Tibial nerve (tissue), 4 donors: ENCODE measurements around the gene SLC2A3. TPM values are rescaled to one million over a fixed set of nuclear protein-coding genes. Genes with fewer than 3 reads are reported as not detected.
A peak's percentile ranks its signal among the peaks of the same experiment; 100 is the strongest.
"Not testable (repeated sequence)": the region's sequence is repeated elsewhere in the genome, so short reads cannot be mapped to it uniquely, and the experiment has no call there.

ENCODE experiments used
- DNase-seq, 2 donors: peaks; one replicate each; pipeline ENCODE4 v3.0.0-alpha.2; 2019; ENCODE audit warnings: low spot score in 2 of 2
- H3K27ac ChIP-seq, 4 donors: fragments of 200-600 bp; sonication (generic) in 3 of 4; one replicate each; pipeline ENCODE4 v1.5.1; 2017 to 2019; ENCODE audit warnings: mild to moderate bottlenecking in 1 of 4
- H3K27me3 ChIP-seq, 2 donors: fragments of 200-600 bp; sonication (generic) in 1 of 2; one replicate each; pipeline versions ENCODE4 v1.5.1 to v1.6.0; 2017 to 2019
- H3K36me3 ChIP-seq, 3 donors: fragments of 200-600 bp; sonication (generic); one replicate each; pipeline ENCODE4 v1.5.1; 2018 to 2019
- H3K4me1 ChIP-seq, 4 donors: fragments of 200-600 bp; sonication (generic) in 3 of 4; one replicate each; pipeline ENCODE4 v1.5.1; 2017 to 2019
- H3K4me3 ChIP-seq, 4 donors: fragments of 200-600 bp; sonication (generic) in 3 of 4; one replicate each; pipeline ENCODE4 v1.5.1; 2017 to 2019; ENCODE audit warnings: mild to moderate bottlenecking in 1 of 4, moderate library complexity in 1 of 4
- H3K9me3 ChIP-seq, 4 donors: fragments of 200-600 bp; sonication (generic) in 3 of 4; one replicate each; pipeline ENCODE4 v1.5.1; 2017 to 2019
- EP300 ChIP-seq, 2 donors: sonication (generic); formaldehyde crosslinking; IDR thresholded peaks; one replicate each; pipeline ENCODE4 v1.6.1; 2017; ENCODE audit warnings: antibody characterized with exemption in 2 of 2, mild to moderate bottlenecking in 1 of 2
- POLR2A ChIP-seq, 2 donors: fragments of 450-650 bp; IDR thresholded peaks; one replicate each; pipeline ENCODE4 v1.6.1; 2017; ENCODE audit warnings: antibody characterized with exemption in 2 of 2, mild to moderate bottlenecking in 2 of 2, moderate library complexity in 2 of 2
- WGBS, 2 donors: methylation state at CpG; one replicate each; pipeline ENCODE4 v1.1.5; 2018; 5-methylcytosine and 5-hydroxymethylcytosine counted together
- total RNA-seq, 4 donors: library from RNA; depleted of rRNA; stranded (reverse); fragments of >200 nt; gene quantifications; one replicate each; pipeline ENCODE4 v1.1.0, GENCODE V29; 2016
- TF ChIP-seq, protein P1 (sequence below), 5 experiments: fragments of 200-600 bp in 3 of 5; fragments of 450-650 bp in 2 of 5; sonication (generic) in 3 of 5; IDR thresholded peaks; one replicate each; pipeline ENCODE4 v1.5.1; 2016 to 2019; ENCODE audit warnings: antibody characterized with exemption in 5 of 5, mild to moderate bottlenecking in 3 of 5, moderate library complexity in 2 of 5

SLC2A3 gene
- total RNA-seq, 4 donors from 2014 or later = 83.4 to 262 (median 115) TPM

GRCh38 chr12:7929083-7929792, 6.7 kb downstream of the SLC2A3 start:
- TF ChIP-seq POLR2A (IDR thresholded peaks at IDR 0.05) (no peak), EP300 (IDR thresholded peaks at IDR 0.05) (peak in 1 of 2 donors; percentile 24)
- TF ChIP-seq, protein P1, sequence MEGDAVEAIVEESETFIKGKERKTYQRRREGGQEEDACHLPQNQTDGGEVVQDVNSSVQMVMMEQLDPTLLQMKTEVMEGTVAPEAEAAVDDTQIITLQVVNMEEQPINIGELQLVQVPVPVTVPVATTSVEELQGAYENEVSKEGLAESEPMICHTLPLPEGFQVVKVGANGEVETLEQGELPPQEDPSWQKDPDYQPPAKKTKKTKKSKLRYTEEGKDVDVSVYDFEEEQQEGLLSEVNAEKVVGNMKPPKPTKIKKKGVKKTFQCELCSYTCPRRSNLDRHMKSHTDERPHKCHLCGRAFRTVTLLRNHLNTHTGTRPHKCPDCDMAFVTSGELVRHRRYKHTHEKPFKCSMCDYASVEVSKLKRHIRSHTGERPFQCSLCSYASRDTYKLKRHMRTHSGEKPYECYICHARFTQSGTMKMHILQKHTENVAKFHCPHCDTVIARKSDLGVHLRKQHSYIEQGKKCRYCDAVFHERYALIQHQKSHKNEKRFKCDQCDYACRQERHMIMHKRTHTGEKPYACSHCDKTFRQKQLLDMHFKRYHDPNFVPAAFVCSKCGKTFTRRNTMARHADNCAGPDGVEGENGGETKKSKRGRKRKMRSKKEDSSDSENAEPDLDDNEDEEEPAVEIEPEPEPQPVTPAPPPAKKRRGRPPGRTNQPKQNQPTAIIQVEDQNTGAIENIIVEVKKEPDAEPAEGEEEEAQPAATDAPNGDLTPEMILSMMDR (IDR thresholded peaks at IDR 0.05) = no peak
- Histone ChIP-seq H3K27ac (no peak overlapping the region), H3K4me3 (no peak overlapping the region), H3K4me1 (peaks cover 0 to 20% (median 7%) of the 10 kb centered on the region in 4 donors), H3K36me3 (peaks cover 12 to 83% (median 37%) of the 10 kb centered on the region in 3 donors), H3K9me3 (no peaks in the 10 kb centered on the region), H3K27me3 (no peaks in the 10 kb centered on the region)
- no peak for DNase-seq
- WGBS, 2 donors = 74 to 81% methylated on average over 8 of the region's 8 CpGs

- Histone ChIP-seq H3K27ac (no peak overlapping the region), H3K9me3 (no peaks in the 10 kb centered on the region), H3K36me3 (peaks cover 12 to 94% (median 43%) of the 10 kb centered on the region in 3 donors), H3K4me3 (no peak overlapping the region), H3K4me1 (peaks cover 0 to 3% (median under 1%) of the 10 kb centered on the region in 4 donors), H3K27me3 (no peaks in the 10 kb centered on the region)
- no peak for DNase-seq
- 94 to 95% methylated on average over 4 of the region's 4 CpGs for WGBS, 2 donors
- TF ChIP-seq POLR2A (IDR thresholded peaks at IDR 0.05) (no peak), EP300 (IDR thresholded peaks at IDR 0.05) (no peak)
- TF ChIP-seq, protein P1 (IDR thresholded peaks at IDR 0.05) = no peak
Measured at GRCh38 chr12:7927470-7927869, 8.5 kb downstream of the SLC2A3 start.

GRCh38 chr12:7926068-7926666, 9.8 kb downstream of the SLC2A3 start:
- H3K4me1 ChIP-seq, H3K27me3 ChIP-seq, DNase-seq, H3K27ac ChIP-seq, H3K9me3 ChIP-seq, H3K4me3 ChIP-seq: not testable (repeated sequence)
- H3K36me3 ChIP-seq = peaks cover 12 to 94% (median 30%) of the 10 kb centered on the region in 3 donors
- WGBS, 2 donors = 92% methylated on average over 5 of the region's 5 CpGs

GRCh38 chr12:7923241-7924236, 12.4 kb downstream of the SLC2A3 start:
- Histone ChIP-seq H3K27ac (no peak overlapping the region), H3K27me3 (no peaks in the 10 kb centered on the region), H3K4me1 (no peaks in the 10 kb centered on the region), H3K9me3 (no peaks in the 10 kb centered on the region), H3K36me3 (peaks cover 6 to 95% (median 20%) of the 10 kb centered on the region in 3 donors), H3K4me3 (no peak overlapping the region)
- TF ChIP-seq POLR2A (IDR thresholded peaks at IDR 0.05) = no peak
- TF ChIP-seq EP300 (IDR thresholded peaks at IDR 0.05) = peak in 1 of 2 donors; percentile 64
- TF ChIP-seq, protein P1 (IDR thresholded peaks at IDR 0.05) = no peak
- WGBS, 2 donors = 95 to 97% methylated on average over 15 of the region's 15 CpGs
- DNase-seq = no peak

DNA sequence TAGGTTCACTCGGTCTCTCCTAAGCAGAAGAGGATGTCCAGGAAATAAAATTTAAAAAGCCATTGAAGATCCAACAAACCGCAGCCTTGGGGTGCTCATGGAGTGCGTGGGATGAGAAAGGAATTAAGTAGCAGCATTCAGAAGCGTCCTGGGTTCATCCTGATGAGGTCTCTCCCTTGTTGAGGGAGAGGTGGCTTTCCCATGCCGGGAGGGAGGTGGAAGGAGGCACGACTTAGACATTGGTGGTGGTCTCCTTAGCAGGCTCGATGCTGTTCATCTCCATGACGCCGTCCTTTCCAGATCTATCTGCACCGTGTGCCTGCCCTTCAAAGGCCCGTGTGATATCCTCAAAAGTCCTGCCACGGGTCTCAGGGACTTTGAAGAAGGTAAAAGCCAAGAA, 14.8 kb downstream of the SLC2A3 start:
- H3K27ac ChIP-seq, H3K4me3 ChIP-seq, H3K4me1 ChIP-seq, H3K9me3 ChIP-seq, DNase-seq, H3K27me3 ChIP-seq: not testable (repeated sequence)
- peak in 1 of 2 donors; percentile 33 for TF ChIP-seq EP300 (IDR thresholded peaks at IDR 0.05)
- 87 to 88% methylated on average over 12 of the region's 12 CpGs for WGBS, 2 donors
- peaks cover 4 to 80% (median 14%) of the 10 kb centered on the region in 3 donors for H3K36me3 ChIP-seq

GRCh38 chr12:7918268-7918590, 17.8 kb downstream of the SLC2A3 start:
- H3K27me3 ChIP-seq, DNase-seq, H3K9me3 ChIP-seq, H3K4me3 ChIP-seq, H3K27ac ChIP-seq, H3K4me1 ChIP-seq: not testable (repeated sequence)
- peaks cover 0 to 56% (median 11%) of the 10 kb centered on the region in 3 donors for H3K36me3 ChIP-seq
- WGBS, 2 donors = 84 to 92% methylated on average over 7 of the region's 7 CpGs
